Esophagus squamous epithelium (tissue), 5 donors: ENCODE data around the gene PECR. TPM values are rescaled to one million over a fixed set of nuclear protein-coding genes. Genes with fewer than 3 reads are reported as not detected.

Experiments used
- DNase-seq: peaks from one replicate; lab custom pipeline; 2025; lab: John Stamatoyannopoulos, UW
- H3K27ac ChIP-seq, 4 donors: fragments of 200-600 bp; sonication (generic); one replicate each; pipeline ENCODE4 v1.5.1; 2016 to 2019; ENCODE audit warnings: mild to moderate bottlenecking in 1 of 4
- H3K27me3 ChIP-seq, 4 donors: fragments of 200-600 bp; sonication (generic); 1 replicate in 3 of 4; 2 replicates in 1 of 4; pipeline versions ENCODE4 v1.5.1 to v1.6.0; 2017 to 2021; ENCODE audit warnings: antibody characterized with exemption in 1 of 4
- H3K36me3 ChIP-seq, 3 donors: fragments of 200-600 bp; sonication (generic); one replicate each; pipeline ENCODE4 v1.5.1; 2016 to 2019
- H3K4me1 ChIP-seq, 3 donors: fragments of 200-600 bp; sonication (generic); one replicate each; pipeline ENCODE4 v1.5.1; 2017 to 2019
- H3K4me3 ChIP-seq, 4 donors: fragments of 200-600 bp; sonication (generic); 1 replicate in 3 of 4; 2 replicates in 1 of 4; pipeline ENCODE4 v1.5.1; 2016 to 2019; ENCODE audit warnings: mild to moderate bottlenecking in 2 of 4, moderate library complexity in 1 of 4
- H3K9me3 ChIP-seq, 3 donors: fragments of 200-600 bp; sonication (generic); one replicate each; pipeline ENCODE4 v1.5.1; 2016 to 2019
- POLR2A ChIP-seq, 4 donors: fragments of 450-650 bp; IDR thresholded peaks; one replicate each; pipeline ENCODE4 v1.6.1; 2017; ENCODE audit warnings: antibody characterized with exemption in 4 of 4, mild to moderate bottlenecking in 4 of 4, moderate library complexity in 3 of 4
- WGBS, 2 donors: methylation state at CpG; one replicate each; pipeline ENCODE4 v1.1.5; 2018; 5-methylcytosine and 5-hydroxymethylcytosine counted together
- intact Hi-C: fragments of 100-400 bp; cut with DNase I; formaldehyde crosslinking; loops from one replicate; pipeline ENCODE4 v1.15.0; 2022
- total RNA-seq, 4 donors: library from RNA; depleted of rRNA; stranded (reverse); fragments of >200 nt; gene quantifications; one replicate each; pipeline ENCODE4 v1.1.0, GENCODE V29; 2016
- TF ChIP-seq, protein P1 (sequence below), 6 experiments: fragments of 450-650 bp in 4 of 6; fragments of 200-600 bp in 2 of 6; sonication (generic) in 2 of 6; IDR thresholded peaks; one replicate each; pipeline ENCODE4 v1.5.1; 2016 to 2019; ENCODE audit warnings: antibody characterized with exemption in 6 of 6, mild to moderate bottlenecking in 4 of 6, moderate library complexity in 4 of 6
- donor health status: DM: yes; HTN: yes; CAD: no.

PECR gene
- total RNA-seq, 4 donors from 2014 or later = 1.5 to 6.8 (median 5.1) TPM

DNA sequence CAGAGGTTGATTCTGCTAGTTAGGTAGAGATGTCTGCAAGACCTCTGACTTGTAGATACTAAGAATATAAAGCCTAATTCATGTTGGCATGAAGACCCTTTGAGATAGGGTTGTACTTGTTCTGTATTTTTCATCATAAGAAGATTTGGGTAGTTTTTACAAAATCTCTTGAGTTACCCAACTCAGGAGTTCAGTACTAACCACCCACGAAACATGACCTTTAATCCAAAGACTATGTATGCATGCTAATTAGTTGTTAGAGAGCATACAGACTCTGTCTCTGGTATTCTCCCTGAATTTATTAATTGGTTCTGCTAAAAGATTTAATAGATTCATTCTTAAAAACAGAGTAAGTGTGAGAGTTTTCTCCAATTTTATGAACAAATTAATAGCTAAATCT lies 16.9 kb downstream of the PECR start:
- Histone ChIP-seq H3K4me3 (no peak overlapping the region), H3K4me1 (no peaks in the 10 kb centered on the region), H3K27me3 (no peaks in the 10 kb centered on the region), H3K36me3 (peaks cover 0 to 36% (median 0%) of the 10 kb centered on the region in 3 donors), H3K27ac (no peak overlapping the region), H3K9me3 (no peaks in the 10 kb centered on the region)
- DNase-seq = no peak
- TF ChIP-seq, protein P1, sequence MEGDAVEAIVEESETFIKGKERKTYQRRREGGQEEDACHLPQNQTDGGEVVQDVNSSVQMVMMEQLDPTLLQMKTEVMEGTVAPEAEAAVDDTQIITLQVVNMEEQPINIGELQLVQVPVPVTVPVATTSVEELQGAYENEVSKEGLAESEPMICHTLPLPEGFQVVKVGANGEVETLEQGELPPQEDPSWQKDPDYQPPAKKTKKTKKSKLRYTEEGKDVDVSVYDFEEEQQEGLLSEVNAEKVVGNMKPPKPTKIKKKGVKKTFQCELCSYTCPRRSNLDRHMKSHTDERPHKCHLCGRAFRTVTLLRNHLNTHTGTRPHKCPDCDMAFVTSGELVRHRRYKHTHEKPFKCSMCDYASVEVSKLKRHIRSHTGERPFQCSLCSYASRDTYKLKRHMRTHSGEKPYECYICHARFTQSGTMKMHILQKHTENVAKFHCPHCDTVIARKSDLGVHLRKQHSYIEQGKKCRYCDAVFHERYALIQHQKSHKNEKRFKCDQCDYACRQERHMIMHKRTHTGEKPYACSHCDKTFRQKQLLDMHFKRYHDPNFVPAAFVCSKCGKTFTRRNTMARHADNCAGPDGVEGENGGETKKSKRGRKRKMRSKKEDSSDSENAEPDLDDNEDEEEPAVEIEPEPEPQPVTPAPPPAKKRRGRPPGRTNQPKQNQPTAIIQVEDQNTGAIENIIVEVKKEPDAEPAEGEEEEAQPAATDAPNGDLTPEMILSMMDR (IDR thresholded peaks at IDR 0.05) = no peak
- no peak for TF ChIP-seq POLR2A (IDR thresholded peaks at IDR 0.05)
- intact Hi-C loops = no loop called here
- WGBS, 2 donors = 78 to 83% methylated on average over 1 of the region's 1 CpG

DNA sequence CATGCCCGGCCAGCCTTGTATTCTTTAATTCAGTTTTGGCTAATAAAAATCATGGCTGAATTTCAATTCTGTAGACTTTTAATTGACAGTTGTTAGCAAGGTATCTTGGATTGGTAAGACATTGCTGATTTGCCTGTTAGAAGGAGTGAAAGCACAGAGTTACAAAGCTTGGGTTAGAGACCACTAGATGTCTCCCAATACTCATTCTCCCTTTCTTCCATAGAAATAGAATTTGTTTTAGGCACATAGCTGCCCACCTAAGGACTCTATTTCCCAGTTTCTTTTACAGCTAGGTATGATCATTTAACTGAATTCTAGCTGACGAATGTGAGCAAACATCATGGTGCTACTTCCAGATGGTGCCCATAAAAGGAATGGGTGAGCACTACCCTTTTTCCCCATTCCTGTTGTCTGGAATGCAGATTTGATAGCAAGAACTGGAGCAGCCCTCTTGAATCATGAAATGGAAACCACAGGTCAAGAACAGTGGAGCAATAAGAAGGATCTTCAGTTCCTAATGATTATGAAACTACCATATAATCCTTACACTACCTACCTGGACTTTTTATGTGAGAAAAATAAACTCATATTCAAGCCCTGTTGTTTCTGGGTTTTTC lies 17.5 kb downstream of the PECR start:
- H3K36me3 ChIP-seq = peaks cover 0 to 36% (median 0%) of the 10 kb centered on the region in 3 donors
- DNase-seq = no peak
- TF ChIP-seq POLR2A (IDR thresholded peaks at IDR 0.05) = no peak
- TF ChIP-seq, protein P1 (IDR thresholded peaks at IDR 0.05) = no peak
- H3K9me3 ChIP-seq = no peaks in the 10 kb centered on the region
- 88 to 92% methylated on average over 2 of the region's 2 CpGs for WGBS, 2 donors
- no peak overlapping the region for H3K4me3 ChIP-seq
- H3K4me1 ChIP-seq = no peaks in the 10 kb centered on the region
- intact Hi-C loops = no loop called here
- H3K27me3 ChIP-seq = no peaks in the 10 kb centered on the region
- H3K27ac ChIP-seq = no peak overlapping the region

DNA sequence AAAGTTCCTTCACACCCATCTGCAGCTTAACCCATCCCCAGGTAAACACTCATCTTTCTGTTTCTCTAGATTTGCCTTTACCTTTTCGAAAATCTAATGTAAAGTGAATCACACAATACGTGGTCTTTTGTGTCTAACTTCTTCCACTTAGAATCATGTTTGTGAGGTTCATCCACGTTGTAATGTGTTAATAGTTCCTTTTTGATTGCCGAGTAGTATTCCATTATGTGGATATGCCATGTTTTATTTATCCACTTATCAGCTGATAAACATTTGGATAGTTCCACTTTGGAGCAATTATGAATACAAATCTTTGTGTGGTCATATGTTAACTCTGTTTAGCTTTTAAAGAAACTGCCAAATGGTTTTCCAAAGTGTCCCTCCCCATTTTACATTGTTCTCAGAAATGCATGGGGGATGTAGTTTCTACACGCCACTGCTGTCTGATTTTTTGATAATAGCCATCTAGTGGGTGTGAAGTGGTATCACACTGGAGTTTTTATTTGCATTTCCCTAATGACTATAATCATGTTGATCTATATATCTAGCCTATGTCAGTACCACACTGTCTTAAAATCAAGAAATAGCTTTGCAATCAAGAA lies 22.3 kb downstream of the PECR start:
- intact Hi-C loops = no loop called here
- WGBS, 2 donors = 94 to 95% methylated on average over 5 of the region's 5 CpGs
- no peaks in the 10 kb centered on the region for H3K9me3 ChIP-seq

DNA sequence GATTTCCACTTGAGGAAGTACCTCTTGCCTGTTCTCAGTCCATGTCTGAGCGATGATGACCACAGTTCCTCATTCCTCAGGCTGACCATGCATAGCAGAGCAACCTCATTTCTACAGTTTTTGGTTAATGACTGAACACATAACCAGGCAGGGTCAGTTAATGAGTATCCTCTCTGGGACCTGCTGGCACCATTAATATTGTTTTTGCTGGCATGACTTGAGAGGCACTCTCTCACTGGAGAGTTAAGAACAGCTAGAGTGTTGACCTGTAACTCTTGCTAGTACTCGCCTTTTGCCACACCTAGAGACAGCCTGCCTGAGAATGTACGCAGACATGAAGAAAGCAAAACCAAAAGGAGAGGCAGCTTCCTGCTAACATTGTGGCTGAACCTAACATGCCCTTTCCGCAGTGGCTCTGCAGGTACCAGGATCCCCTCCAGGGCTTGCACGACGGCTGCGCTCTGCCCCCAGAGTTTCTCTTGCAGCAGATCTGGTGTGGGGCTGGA lies 23.9 kb downstream of the PECR start:
- Histone ChIP-seq H3K36me3 (peaks cover 0 to 7% (median 0%) of the 10 kb centered on the region in 3 donors), H3K4me1 (peaks cover 0 to 16% (median 0%) of the 10 kb centered on the region in 3 donors), H3K27me3 (no peaks in the 10 kb centered on the region), H3K4me3 (peak overlapping the region; percentile 13 to 53 (median 16)), H3K27ac (peak overlapping the region; percentile 59 to 82 (median 70)), H3K9me3 (no peaks in the 10 kb centered on the region)
- 33 to 37% methylated on average over 6 to 7 of the region's 7 CpGs for WGBS, 2 donors
- no peak for DNase-seq
- TF ChIP-seq, protein P1 (IDR thresholded peaks at IDR 0.05) = no peak
- TF ChIP-seq POLR2A (IDR thresholded peaks at IDR 0.05) = no peak
- intact Hi-C loops = no loop called here

More for the DNA sequence above, 22.3 kb downstream of the PECR start:
- Histone ChIP-seq H3K27ac (no peak overlapping the region), H3K4me3 (no peak overlapping the region), H3K27me3 (no peaks in the 10 kb centered on the region), H3K36me3 (peaks cover 0 to 21% (median 0%) of the 10 kb centered on the region in 3 donors), H3K4me1 (peaks cover 0 to 16% (median 0%) of the 10 kb centered on the region in 3 donors)
- DNase-seq = no peak
- TF ChIP-seq, protein P1 (IDR thresholded peaks at IDR 0.05) = peak in 3 of 6 experiments; percentile 11 to 43 (median 17)
- TF ChIP-seq POLR2A (IDR thresholded peaks at IDR 0.05) = no peak

DNA sequence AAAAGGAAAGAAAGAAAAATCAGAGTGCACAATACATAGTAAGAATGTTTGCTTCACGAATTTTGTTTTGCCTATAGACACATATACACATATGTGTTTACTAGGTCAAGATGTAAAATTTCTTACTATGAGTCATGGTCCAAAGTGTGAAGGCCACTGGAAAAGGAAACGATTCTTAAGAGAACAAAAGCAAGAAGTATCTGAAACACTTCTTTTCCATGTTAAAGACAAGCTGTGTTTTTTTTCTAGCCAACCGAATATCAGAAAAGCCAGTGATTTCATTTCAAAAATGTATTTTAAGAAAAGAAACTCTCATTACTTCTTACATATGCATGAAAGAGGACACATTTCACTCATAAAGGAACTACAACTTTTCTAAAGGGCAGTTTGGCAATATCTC lies 24.9 kb downstream of the PECR start:
- Histone ChIP-seq H3K27me3 (no peaks in the 10 kb centered on the region), H3K27ac (peak overlapping the region in 2 of 4 donors; percentile 59 to 73), H3K9me3 (no peaks in the 10 kb centered on the region), H3K36me3 (no peaks in the 10 kb centered on the region), H3K4me1 (peaks cover 0 to 16% (median 0%) of the 10 kb centered on the region in 3 donors), H3K4me3 (no peak overlapping the region)
- WGBS, 2 donors = 55 to 66% methylated on average over 3 of the region's 3 CpGs
- intact Hi-C loops = no loop called here
- TF ChIP-seq, protein P1 (IDR thresholded peaks at IDR 0.05) = no peak
- no peak for TF ChIP-seq POLR2A (IDR thresholded peaks at IDR 0.05)
- no peak for DNase-seq
